Measurements from ENCODE around the gene PSMD11. TPM values are rescaled to one million over a fixed set of nuclear protein-coding genes. Genes with fewer than 3 reads are reported as not detected.

PSMD11 gene
- total and polyA plus RNA-seq, 8 donors = 22.1 to 39.4 (median 32.7) TPM

- Histone ChIP-seq H3K4me1 (peaks cover 0 to 7% (median 6%) of the 10 kb centered on the region in 3 donors), H3K4me3 (no peak overlapping the region), H3K36me3 (peaks cover 8 to 47% (median 21%) of the 10 kb centered on the region in 3 donors), H3K27ac (no peak overlapping the region), H3K9me3 (no peaks in the 10 kb centered on the region), H3K27me3 (no peaks in the 10 kb centered on the region)
- DNase-seq = no peak
- TF ChIP-seq CTCF (IDR thresholded peaks at IDR 0.05) = no peak
- no peak for ATAC-seq
- intact Hi-C loops (cut with DNase I) = loop anchor here in 2 of 3 donors (5.0 to 10.0 kb wide), 2 partner anchors 274 to 276 kb away; no protein-coding TSS in a partner anchor
- no peak for FAIRE-seq
- 87 to 91% methylated on average over 8 of the region's 8 CpGs for WGBS, 2 donors
These were observed 36.9 kb downstream of the PSMD11 start for GRCh38 chr17:32481193-32481592.

GRCh38 chr17:32482568-32483320 lies 38.4 kb downstream of the PSMD11 start:
- no peak for TF ChIP-seq CTCF (IDR thresholded peaks at IDR 0.05)
- FAIRE-seq (no peak), ATAC-seq (no peak), DNase-seq (no peak)
- no peak overlapping the region for H3K4me3 ChIP-seq
- intact Hi-C loops (cut with DNase I) = loop anchor here in 2 of 3 donors (5.0 to 10.0 kb wide), 2 partner anchors 272 to 275 kb away; no protein-coding TSS in a partner anchor
- peak overlapping the region; percentile 38 to 65 (median 58) for H3K27ac ChIP-seq
- H3K27me3 ChIP-seq = no peaks in the 10 kb centered on the region
- WGBS, 2 donors = 58 to 64% methylated on average over 11 of the region's 11 CpGs
- no peaks in the 10 kb centered on the region for H3K9me3 ChIP-seq
- H3K4me1 ChIP-seq = peaks cover 0 to 9% (median 7%) of the 10 kb centered on the region in 3 donors
- peaks cover 5 to 31% (median 11%) of the 10 kb centered on the region in 3 donors for H3K36me3 ChIP-seq

GRCh38 chr17:32483451-32484019 lies 39.2 kb downstream of the PSMD11 start:
- 10 to 16% methylated on average over 7 of the region's 7 CpGs for WGBS, 2 donors
- FAIRE-seq (no peak), DNase-seq (peak in 4 of 6 donors; percentile 44 to 54 (median 51)), ATAC-seq (peak; percentile 66 to 79 (median 73))
- H3K4me3 ChIP-seq = no peak overlapping the region
- peaks cover 0 to 10% (median 7%) of the 10 kb centered on the region in 3 donors for H3K4me1 ChIP-seq
- peaks cover 3 to 29% (median 9%) of the 10 kb centered on the region in 3 donors for H3K36me3 ChIP-seq
- H3K27me3 ChIP-seq = no peaks in the 10 kb centered on the region
- intact Hi-C loops (cut with DNase I) = loop anchor here in 2 of 3 donors (5.0 to 10.0 kb wide), 2 partner anchors 271 to 274 kb away; no protein-coding TSS in a partner anchor
- no peaks in the 10 kb centered on the region for H3K9me3 ChIP-seq
- H3K27ac ChIP-seq = peak overlapping the region; percentile 38 to 65 (median 58)
- TF ChIP-seq CTCF (IDR thresholded peaks at IDR 0.05) = peak in 3 of 4 donors; percentile 23 to 38 (median 34)

- WGBS, 2 donors = 85% methylated on average over 4 of the region's 4 CpGs
- no peaks in the 10 kb centered on the region for H3K9me3 ChIP-seq
These were observed 39.7 kb downstream of the PSMD11 start for GRCh38 chr17:32484041-32484461.

More at GRCh38 chr17:32484041-32484461, 39.7 kb downstream of the PSMD11 start:
- no peak for ATAC-seq
- H3K27me3 ChIP-seq = no peaks in the 10 kb centered on the region
- H3K4me3 ChIP-seq = no peak overlapping the region
- H3K4me1 ChIP-seq = peaks cover 0 to 10% (median 7%) of the 10 kb centered on the region in 3 donors
- H3K27ac ChIP-seq = peak overlapping the region in 2 of 4 donors; percentile 38 to 55
- no peak for DNase-seq
- peaks cover 3 to 29% (median 9%) of the 10 kb centered on the region in 3 donors for H3K36me3 ChIP-seq
- TF ChIP-seq CTCF (IDR thresholded peaks at IDR 0.05) = no peak
- intact Hi-C loops (cut with DNase I) = loop anchor here in 2 of 3 donors (5.0 to 10.0 kb wide), 2 partner anchors 271 to 273 kb away; no protein-coding TSS in a partner anchor
- FAIRE-seq = no peak

All from pancreas (tissue), 10 donors.